GM11168 (cell line): Measurements from ENCODE around the gene PDE4C.

Experiments used
- in situ Hi-C: fragments of 300-500 bp; cut with MboI; formaldehyde crosslinking; loops from one replicate; pipeline ENCODE4 v1.12.0; 2022; ENCODE audit warnings: low sequenced_read_pairs; ENCODE audit not compliant: unreplicated experiment

Gene PDE4C

GRCh38 chr19:18203863-18204393 is 22.3 kb downstream of the PDE4C start, which contains the start of gene RAB3A:
TSS of gene RAB3A (minus strand) at chr19:18204042. CDS start at chr19:18202740, 1,302 bp downstream.
- in situ Hi-C loops: no loop called here

GRCh38 chr19:18203408-18203862 is 22.8 kb downstream of the PDE4C start:
- in situ Hi-C loops: no loop called here

GRCh38 chr19:18202778-18203407 is 23.3 kb downstream of the PDE4C start:
- in situ Hi-C loops: no loop called here

GRCh38 chr19:18202397-18202777 is 23.9 kb downstream of the PDE4C start:
- in situ Hi-C loops: no loop called here

DNA sequence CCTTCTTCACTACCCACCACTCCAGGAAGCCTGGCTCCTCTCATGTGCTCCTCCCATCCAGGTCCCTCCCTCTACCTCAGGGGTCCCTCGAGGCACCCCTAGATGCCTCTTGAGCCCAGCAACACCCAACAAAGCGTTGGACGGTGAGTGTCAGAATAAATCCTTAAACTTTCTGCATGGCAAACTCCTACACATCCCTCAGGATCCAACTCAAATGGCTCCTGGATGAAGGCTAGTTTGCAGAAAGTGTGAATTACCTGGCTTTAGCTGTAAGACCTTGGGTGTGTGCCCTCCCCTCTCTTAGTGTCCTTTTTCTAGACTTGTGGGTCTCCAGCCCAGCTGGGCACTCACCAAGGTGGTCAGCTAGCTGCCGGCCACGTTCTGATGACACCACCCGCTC is 27.9 kb downstream of the PDE4C start:
- in situ Hi-C loops: no loop called here

DNA sequence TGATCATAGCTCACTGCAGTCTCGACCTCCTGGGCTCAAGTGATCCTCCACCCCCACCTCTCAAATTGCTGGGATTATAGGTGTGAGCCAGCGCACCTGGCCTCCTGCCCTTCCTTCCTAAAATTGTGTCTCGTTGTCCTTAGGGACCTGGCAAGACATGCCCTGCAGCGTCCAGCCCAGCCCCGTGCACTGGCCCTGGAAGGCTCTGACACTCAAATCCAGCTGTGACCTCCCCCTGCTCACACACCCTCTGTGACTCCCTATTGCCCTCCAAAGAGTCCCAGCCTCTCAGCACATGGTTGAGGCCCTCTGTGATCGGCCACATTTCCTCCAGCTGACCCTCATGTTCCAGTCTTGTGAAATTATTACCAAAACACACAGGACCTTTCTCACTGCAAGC is 28.3 kb downstream of the PDE4C start:
- in situ Hi-C loops: no loop called here

DNA sequence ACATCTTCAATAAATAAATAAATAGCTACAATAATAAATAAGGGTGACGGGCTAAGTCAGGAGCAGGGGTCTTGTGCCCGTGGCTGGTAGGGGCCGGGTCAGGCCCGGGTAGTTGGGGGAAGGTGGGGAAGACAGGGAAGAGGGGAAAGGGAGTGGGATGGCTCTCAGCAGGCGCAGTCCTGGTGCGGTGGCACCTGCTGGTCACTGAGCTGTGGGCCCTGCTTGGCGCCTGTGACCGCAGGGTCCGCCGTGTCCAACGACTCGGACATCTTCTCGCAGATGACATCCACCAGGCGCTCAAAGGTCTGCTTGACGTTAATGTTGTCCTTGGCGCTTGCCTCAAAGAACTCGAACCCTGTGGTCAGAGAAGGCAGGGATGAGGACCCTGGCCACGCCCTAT is 28.9 kb downstream of the PDE4C start:
- in situ Hi-C loops: no loop called here

- in situ Hi-C loops: no loop called here
Measured at GRCh38 chr19:18196511-18196845, 29.8 kb downstream of the PDE4C start.

GRCh38 chr19:18194554-18195238 is 31.5 kb downstream of the PDE4C start:
- in situ Hi-C loops: no loop called here

- in situ Hi-C loops: no loop called here
Measured at GRCh38 chr19:18194181-18194530, 32.1 kb downstream of the PDE4C start.

DNA sequence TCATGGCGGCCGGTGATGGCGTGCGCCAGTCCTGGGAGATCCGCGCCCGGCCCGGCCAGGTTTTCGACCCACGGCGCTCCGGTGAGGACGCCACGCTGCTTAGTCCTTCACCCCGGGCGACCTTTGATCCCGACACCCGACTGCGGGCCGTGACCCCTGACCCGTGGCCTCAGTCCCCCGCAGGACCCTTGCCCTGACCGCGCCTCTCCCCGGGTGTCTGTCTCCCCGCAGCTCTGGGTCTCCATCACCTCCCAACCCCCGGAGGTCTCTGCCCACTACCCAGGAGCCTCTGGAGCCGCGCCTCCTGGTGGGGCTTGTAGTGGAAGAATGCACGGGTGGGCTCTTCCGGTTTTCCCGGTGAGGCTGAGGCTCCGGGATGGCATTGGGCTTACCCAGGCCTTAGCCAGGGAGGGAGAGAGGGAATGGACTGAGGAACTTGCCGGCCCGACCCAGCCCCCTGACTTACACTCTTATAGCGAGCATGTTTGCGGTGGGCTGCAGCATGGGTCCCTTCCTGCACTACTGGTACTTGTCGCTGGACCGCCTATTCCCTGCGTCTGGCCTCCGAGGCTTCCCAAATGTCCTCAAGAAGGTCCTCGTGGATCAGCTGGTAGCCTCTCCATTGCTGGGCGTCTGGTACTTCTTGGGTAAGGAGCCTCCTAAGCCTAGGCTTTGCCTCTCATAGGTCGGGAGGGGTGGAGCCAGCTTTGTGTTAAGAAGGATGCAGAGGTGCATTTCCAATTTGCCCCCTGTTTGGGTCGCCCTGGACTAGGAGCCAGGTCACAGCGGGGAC is 32.7 kb downstream of the PDE4C start:
- in situ Hi-C loops: no loop called here

DNA sequence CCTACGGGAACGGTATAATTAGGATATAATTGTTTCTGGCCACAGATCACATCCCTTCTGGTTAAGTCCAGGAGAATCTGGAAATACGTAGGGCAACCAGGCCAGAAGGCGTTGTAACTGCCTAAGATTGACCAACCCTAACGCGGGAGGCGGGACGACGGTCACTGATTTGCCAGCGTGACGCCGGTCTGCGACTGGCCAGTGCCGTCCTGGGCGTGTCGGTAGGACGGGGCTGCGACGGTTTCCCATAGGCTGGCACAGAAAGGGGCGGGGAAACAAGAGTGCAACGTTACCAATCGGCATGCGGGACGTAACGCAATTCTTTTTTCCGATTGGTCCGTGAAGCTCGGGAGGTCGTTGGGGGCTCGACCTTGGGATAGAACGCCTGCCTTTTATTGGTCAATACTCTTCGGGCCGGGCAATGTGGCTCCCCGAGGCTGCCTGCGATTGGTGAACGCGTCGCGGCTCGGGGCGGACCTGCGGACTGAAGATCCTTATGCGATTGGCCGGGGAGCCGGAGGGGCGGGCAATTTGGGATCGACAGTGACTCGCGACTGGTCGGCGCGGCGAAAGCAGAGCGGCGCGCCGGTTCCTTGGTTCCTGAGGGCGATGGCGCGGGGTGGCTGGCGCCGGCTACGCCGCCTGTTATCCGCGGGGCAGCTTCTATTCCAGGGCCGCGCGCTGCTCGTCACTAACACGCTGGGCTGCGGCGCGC is 33.4 kb downstream of the PDE4C start, which contains the start of gene MPV17L2:
MPV17L2 (plus strand) TSS at position 546 of the 715 bp plus-strand sequence; CDS start at position 610, 64 bp downstream.
- in situ Hi-C loops: no loop called here

- in situ Hi-C loops: no loop called here
Measured at GRCh38 chr19:18191640-18192062, 34.6 kb downstream of the PDE4C start.

DNA sequence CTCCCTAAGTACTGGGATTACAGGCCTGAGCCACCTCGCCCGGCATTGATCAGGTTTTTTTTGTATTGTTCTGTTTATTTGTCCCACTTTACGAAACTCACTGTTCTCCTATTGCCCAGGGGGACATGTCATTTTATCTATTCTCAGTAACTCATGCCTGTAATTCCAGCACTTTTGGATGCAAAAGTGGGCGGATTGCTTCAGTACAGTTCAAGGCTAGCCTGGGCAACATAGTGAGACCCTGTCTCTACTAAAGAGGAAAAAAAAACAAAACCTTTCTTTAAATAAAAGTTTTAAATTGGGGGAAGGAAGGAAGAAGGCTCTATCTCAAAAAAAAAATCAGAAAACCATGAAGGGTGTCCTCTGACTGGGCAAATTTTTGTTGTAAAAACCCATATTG is 36.0 kb downstream of the PDE4C start:
- in situ Hi-C loops: no loop called here

DNA sequence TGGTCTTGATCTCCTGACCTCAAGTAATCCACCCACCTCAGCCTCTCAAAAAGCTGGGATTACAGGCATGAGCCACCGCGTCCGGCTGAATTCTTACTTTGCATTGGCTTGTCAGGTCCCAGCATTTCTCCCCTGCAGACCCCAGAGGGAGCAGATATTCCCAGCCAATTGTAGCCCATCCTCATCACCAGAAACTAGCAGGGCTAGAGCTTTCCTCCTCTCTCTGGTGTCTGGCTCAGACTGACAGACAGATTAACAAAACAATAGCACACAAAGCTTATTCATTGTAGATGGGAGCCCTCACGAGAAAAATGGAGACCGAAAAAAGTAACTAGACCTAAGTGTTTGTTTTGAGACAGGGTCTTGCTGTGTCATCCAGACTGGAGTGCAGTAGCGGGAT is 40.7 kb downstream of the PDE4C start:
- in situ Hi-C loops: no loop called here

DNA sequence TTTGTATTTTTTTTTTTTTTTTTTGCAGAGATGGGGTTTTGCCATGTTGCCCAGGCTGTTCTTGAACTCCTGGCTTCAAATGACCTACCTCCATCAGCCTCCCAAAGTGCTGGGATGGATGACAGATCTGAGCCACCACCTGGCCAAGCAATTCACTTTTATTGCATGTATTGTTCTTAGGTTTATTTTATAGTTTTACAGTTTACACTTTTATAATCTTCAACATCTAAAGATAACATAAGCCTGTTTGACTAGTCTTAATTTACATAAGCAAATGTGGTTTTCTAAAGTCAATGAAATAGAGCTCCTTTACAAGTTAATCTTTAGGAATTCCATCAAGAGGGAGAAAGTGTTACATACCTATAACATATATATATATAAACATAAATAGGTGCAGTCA is 42.7 kb downstream of the PDE4C start:
- in situ Hi-C loops: no loop called here

DNA sequence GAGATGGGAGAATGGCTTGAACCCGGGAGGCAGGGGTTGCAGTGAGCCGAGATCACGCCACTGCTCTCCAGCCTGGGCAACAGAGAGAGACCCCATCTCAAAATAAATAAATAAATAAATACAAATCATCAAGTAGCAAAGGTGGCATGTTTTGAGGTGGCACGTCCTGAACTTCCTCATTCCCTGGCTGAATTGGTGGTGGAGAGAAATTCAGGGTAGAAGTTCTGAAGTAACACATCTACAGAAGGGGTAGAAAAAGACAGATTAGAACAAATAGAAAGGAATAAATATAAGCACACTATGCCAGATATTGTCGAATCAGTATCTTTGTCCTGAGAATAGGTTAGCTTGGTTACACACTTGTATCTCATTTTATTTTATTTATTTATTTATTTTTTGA is 46.3 kb downstream of the PDE4C start:
- in situ Hi-C loops: no loop called here

GRCh38 chr19:18176367-18177310 is 49.6 kb downstream of the PDE4C start:
- in situ Hi-C loops: no loop called here

DNA sequence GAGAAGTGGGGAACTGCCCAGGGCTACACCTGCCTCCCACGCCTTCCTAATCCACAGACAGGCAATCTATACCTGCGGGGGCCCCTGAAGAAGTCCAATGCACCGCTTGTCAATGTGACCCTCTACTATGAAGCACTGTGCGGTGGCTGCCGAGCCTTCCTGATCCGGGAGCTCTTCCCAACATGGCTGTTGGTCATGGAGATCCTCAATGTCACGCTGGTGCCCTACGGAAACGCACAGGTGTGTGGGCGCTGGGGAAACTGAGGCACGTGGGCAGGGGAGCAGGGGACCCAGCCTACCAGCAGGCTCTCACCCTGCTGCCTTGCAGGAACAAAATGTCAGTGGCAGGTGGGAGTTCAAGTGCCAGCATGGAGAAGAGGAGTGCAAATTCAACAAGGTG is 51.3 kb downstream of the PDE4C start:
- in situ Hi-C loops: no loop called here
